Kasumi-1 (cell line): ENCODE measurements around the gene GSTM5.
"Not testable (repeated sequence)": the region's sequence is repeated elsewhere in the genome, so short reads cannot be mapped to it uniquely, and the experiment has no call there.

ENCODE experiments used
- DNase-seq, 2 experiments: peaks; one replicate each; lab custom pipeline; 2025; lab: John Stamatoyannopoulos, UW

The GSTM5 gene

GRCh38 chr1:109728870-109729269 lies 16.8 kb downstream of the GSTM5 start:
- DNase-seq = no peak

- DNase-seq = no peak
These were observed 18.6 kb downstream of the GSTM5 start for GRCh38 chr1:109730666-109731065.

GRCh38 chr1:109732390-109732881 lies 20.4 kb downstream of the GSTM5 start:
- DNase-seq = no peak

GRCh38 chr1:109733236-109733870 lies 21.3 kb downstream of the GSTM5 start:
- no peak for DNase-seq

GRCh38 chr1:109739738-109740614 lies 27.9 kb downstream of the GSTM5 start:
- peak; percentile 73 to 77 for DNase-seq

- DNase-seq = peak; percentile 35 to 55
These were observed 28.7 kb downstream of the GSTM5 start, which contains the start of gene GSTM3 for GRCh38 chr1:109740615-109741373. Gene GSTM3, minus strand, starts transcription at chr1:109741038. Its CDS starts 751 bp downstream, at chr1:109740287.

- DNase-seq = not testable (repeated sequence)
These were observed 36.3 kb downstream of the GSTM5 start for GRCh38 chr1:109748311-109748710.

GRCh38 chr1:109749221-109749620 lies 37.2 kb downstream of the GSTM5 start:
- no peak for DNase-seq

- no peak for DNase-seq
These were observed 38.3 kb downstream of the GSTM5 start for GRCh38 chr1:109750241-109750882.

- DNase-seq = no peak
These were observed 38.9 kb downstream of the GSTM5 start for GRCh38 chr1:109750920-109751319.

GRCh38 chr1:109751531-109752260 lies 39.6 kb downstream of the GSTM5 start:
- DNase-seq = no peak

GRCh38 chr1:109754738-109755137 lies 42.7 kb downstream of the GSTM5 start:
- DNase-seq = no peak

- not testable (repeated sequence) for DNase-seq
These were observed 44.3 kb downstream of the GSTM5 start for GRCh38 chr1:109756325-109756724.

- no peak for DNase-seq
These were observed 44.9 kb downstream of the GSTM5 start for GRCh38 chr1:109756848-109757521.

GRCh38 chr1:109757936-109758786 lies 46.1 kb downstream of the GSTM5 start:
- DNase-seq = no peak

- DNase-seq = no peak
These were observed 47.7 kb downstream of the GSTM5 start for GRCh38 chr1:109759513-109760334.

GRCh38 chr1:109760581-109761226 lies 48.7 kb downstream of the GSTM5 start:
- no peak for DNase-seq
